Hematopoietic multipotent progenitor cell treated with erythropoietin and hydrocortisone succinate and interleukin-3 and kit ligand, for 6 days (in vitro differentiated cells): Measurements from ENCODE around the gene FGFR4.
A peak's percentile ranks its signal among the peaks of the same experiment; 100 is the strongest.

Experiments used
- DNase-seq: peaks from one replicate; pipeline ENCODE4 v3.0.0-alpha.2; 2015

FGFR4 gene

GRCh38 chr5:177103523-177104253 lies 17.0 kb downstream of the FGFR4 start:
- no peak for DNase-seq

- no peak for DNase-seq
Measured at GRCh38 chr5:177105691-177106476, 19.2 kb downstream of the FGFR4 start.

- no peak for DNase-seq
Measured at GRCh38 chr5:177107159-177107558, 20.4 kb downstream of the FGFR4 start.

GRCh38 chr5:177109810-177110209 lies 23.1 kb downstream of the FGFR4 start:
- DNase-seq: no peak

GRCh38 chr5:177111720-177112394 lies 25.1 kb downstream of the FGFR4 start:
- DNase-seq: peak; percentile 70

GRCh38 chr5:177112589-177113220 lies 26.0 kb downstream of the FGFR4 start:
- DNase-seq: no peak

GRCh38 chr5:177113566-177114424 lies 27.1 kb downstream of the FGFR4 start:
- DNase-seq: peak; percentile 91

GRCh38 chr5:177116631-177117373 lies 30.1 kb downstream of the FGFR4 start:
- DNase-seq: peak; percentile 90

- no peak for DNase-seq
Measured at GRCh38 chr5:177117441-177118045, 30.8 kb downstream of the FGFR4 start.

GRCh38 chr5:177122566-177122965 lies 35.9 kb downstream of the FGFR4 start:
- no peak for DNase-seq

GRCh38 chr5:177123789-177124485 lies 37.2 kb downstream of the FGFR4 start:
- no peak for DNase-seq

GRCh38 chr5:177124486-177124991 lies 37.8 kb downstream of the FGFR4 start:
- DNase-seq: no peak

GRCh38 chr5:177126771-177127170 lies 40.1 kb downstream of the FGFR4 start:
- DNase-seq: no peak

- no peak for DNase-seq
Measured at GRCh38 chr5:177128551-177128981, 41.9 kb downstream of the FGFR4 start.

GRCh38 chr5:177130211-177131018 lies 43.7 kb downstream of the FGFR4 start:
- no peak for DNase-seq

GRCh38 chr5:177131019-177131320 lies 44.3 kb downstream of the FGFR4 start:
- no peak for DNase-seq

GRCh38 chr5:177131352-177132135 lies 44.8 kb downstream of the FGFR4 start:
- no peak for DNase-seq
